ENCODE measurements around the gene CD109. TPM values are rescaled to one million over a fixed set of nuclear protein-coding genes. Genes with fewer than 3 reads are reported as not detected.
"Not testable (repeated sequence)": the region's sequence is repeated elsewhere in the genome, so short reads cannot be mapped to it uniquely, and the experiment has no call there.

CD109 gene
- polyA plus RNA-seq, 4 donors = 12.7 to 16.8 (median 14.8) TPM

DNA sequence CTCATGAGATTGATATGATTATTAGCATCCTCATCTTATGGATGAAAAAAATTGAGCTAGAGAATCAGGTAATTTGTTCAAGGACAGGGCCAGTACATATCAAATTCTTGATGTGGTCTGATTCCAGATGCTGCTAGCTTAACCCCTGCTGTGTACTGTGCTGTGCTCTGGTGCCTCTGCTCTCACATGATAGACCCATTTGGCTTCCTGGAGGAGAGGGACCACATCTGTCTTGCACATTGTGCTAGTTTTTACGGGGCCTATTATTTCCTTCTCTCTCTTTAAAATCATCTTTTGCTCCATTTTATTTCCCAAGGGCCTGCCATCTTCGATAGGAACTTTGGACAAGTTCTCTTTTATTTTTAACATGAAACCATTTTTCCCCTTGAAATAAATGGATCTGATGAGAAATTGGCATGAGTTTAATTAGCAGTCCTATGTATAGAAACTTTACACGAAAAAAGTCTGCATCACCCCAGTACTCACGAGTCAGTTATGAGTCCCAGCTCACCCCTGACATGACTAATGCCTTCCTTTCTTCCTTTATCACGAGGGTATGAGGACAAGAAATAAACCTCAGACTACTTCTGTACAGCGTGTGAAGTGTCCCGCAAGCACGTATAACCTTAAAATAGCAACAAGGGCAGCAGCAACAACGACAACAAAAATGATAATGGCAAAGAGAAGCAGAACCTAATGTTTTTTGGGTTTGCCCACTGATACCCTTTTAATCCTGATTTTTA is 26.5 kb downstream of the CD109 start:
- DNase-seq (ENCODE audit: low read depth in 4 of 4, low spot score in 3 of 4) = no peak

DNA sequence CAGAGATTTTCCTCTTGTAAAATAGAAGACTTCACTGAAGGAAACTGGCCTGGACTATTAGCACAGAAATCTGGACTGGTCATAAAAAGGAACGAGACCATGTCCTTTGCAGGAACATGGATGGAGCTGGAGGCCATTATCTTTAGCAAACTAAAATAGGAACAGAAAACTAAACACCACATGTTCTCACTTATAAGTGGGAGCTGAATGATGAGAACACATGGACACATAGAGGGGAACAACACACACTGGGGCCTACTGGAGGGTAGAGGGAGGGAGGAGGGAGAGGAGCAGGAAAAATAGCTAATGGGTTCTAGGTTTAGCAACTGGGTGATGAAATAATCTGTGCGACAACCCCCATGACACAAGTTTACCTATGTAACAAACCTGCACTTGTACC is 27.5 kb downstream of the CD109 start:
- DNase-seq (ENCODE audit: low read depth in 4 of 4, low spot score in 3 of 4) = not testable (repeated sequence)

DNA sequence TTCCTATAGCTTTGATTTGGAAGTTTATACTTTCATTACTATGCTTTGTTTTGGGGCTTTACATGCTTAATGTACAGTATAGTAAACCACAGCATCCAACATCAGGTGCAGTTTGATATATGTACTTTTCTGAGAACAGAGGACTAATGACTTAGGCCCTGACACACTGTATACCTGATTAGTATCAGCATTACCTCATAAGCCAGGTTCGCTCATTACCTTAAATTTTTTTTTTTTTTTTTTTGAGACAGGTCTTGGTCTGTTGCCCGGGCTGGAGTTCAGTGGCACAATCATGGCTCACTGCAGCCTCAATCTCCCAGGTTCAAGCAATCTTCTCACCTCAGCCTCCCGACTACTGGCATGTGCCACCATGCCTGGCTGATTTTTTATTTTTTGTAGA is 28.4 kb downstream of the CD109 start:
- DNase-seq (ENCODE audit: low read depth in 4 of 4, low spot score in 3 of 4) = no peak

DNA sequence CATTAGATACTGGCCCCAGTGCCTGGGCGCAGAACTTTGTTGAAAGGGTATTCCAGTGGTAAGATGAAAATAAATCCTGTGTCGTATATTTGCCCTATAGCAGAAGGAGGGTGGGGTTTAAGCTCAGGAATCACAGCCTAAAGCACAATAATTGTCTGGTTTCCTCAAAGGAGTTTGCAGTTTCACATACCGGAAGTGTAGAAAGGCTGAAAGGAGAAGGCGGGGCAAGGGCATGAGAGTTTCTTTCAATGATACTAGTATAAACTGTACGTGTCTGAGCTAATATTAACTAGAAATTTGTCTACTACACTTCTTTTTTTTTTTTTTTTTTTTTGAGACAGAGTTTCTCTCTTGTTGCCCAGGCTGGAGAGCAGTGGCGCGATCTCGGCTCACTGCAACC is 29.2 kb downstream of the CD109 start:
- DNase-seq (ENCODE audit: low read depth in 4 of 4, low spot score in 3 of 4) = peak in 1 of 4 donors; percentile 31

GRCh38 chr6:73727114-73727513 is 31.1 kb downstream of the CD109 start:
- DNase-seq (ENCODE audit: low read depth in 4 of 4, low spot score in 3 of 4) = no peak

- no peak for DNase-seq (ENCODE audit: low read depth in 4 of 4, low spot score in 3 of 4)
These were observed 32.7 kb downstream of the CD109 start for GRCh38 chr6:73728548-73729205.

DNA sequence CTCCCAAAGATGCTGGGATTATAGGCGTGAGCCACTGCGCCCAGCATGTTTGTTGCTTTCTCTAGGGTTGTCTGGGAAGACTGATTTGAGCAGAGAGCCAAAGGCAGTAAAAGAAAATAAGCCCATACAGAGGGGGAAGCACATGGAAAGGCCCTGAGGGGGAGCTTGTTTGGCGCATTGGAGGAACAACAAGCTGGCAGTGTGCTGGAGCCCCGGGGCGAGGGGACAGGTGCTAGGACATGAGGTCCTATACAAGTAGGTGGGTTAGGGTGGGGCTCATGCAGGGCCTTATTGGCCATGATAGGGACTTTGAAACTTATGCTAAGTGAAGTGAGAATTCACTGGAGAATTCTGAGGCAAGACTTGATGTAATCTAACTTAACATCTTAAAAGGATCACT is 35.3 kb downstream of the CD109 start:
- DNase-seq (ENCODE audit: low read depth in 4 of 4, low spot score in 3 of 4) = no peak

- DNase-seq (ENCODE audit: low read depth in 4 of 4, low spot score in 3 of 4) = peak; percentile 41 to 51 (median 45)
These were observed 37.1 kb downstream of the CD109 start for GRCh38 chr6:73732845-73733675.

DNA sequence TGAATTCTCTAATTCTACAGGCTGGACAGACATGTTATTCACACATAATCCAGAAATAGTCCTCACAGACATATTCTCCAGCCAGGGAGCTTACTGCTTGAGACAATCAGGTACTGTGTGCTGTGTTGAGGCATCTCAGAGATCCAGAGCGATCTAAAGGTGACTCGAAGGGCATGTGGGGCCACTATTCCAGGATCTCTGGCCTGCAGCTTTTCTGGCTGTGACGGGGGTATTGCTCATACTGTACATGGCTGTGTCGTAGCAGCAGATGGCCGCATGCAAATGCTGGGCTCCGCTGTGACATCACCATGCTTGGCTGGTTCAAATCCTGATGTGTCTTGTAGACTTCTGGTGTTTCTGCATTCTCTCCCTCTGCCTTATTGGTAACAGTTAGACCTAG is 37.8 kb downstream of the CD109 start:
- DNase-seq (ENCODE audit: low read depth in 4 of 4, low spot score in 3 of 4) = no peak

GRCh38 chr6:73734832-73735453 is 38.9 kb downstream of the CD109 start:
- DNase-seq (ENCODE audit: low read depth in 4 of 4, low spot score in 3 of 4) = no peak

DNA sequence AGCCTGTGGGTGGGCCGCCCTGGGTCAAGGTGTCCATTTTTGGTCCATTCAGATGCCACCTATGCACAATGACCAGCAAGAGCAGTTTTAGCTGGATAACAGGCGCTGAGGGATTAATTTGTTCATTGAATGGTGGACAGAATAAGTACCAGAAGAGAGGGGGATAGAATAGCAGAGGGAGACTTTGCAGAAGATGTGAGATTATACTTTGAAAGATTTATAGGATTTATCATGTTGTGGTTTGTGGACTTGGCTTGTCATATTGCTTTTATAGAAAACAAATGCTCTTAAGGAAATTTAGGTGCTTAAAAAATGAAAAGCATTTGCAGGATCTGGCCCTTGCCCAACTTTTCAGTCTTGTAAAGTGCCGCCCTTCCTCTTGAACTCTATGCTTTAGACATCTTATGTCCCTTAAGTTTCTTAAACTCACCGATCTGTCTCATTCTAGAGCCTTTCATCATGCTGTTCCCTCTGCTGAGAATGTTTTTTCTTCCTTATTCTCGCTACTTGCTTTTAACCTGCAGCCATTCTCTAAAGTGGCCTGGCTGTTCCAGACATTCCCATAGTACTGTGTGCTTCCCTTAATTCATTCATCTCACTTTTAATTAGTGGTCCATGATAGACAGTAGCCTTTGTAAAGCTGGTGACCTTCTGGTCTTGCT is 42.5 kb downstream of the CD109 start:
- DNase-seq (ENCODE audit: low read depth in 4 of 4, low spot score in 3 of 4) = no peak

GRCh38 chr6:73739096-73739495 is 43.1 kb downstream of the CD109 start:
- DNase-seq (ENCODE audit: low read depth in 4 of 4, low spot score in 3 of 4) = peak; percentile 54 to 75 (median 58)

DNA sequence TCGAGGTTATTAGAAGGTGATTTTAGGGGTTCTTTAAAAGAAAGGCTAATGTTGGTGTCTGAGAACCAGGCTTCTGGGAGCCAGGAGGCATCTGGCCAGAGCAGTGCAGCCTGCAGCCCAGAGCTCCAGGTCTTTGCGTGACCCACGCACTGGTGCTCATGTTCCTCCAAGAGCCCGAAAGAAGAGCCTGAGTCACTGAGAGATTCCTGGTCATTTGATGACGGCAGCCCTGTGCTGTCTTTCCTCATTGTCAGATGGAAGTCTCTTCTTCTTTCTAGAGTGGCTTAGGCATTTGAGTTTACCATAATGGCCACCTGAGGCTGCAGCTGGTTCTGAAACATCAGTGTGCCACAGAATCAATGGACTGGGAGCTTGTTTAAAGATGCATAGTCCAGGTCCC is 46.4 kb downstream of the CD109 start:
- no peak for DNase-seq (ENCODE audit: low read depth in 4 of 4, low spot score in 3 of 4)

DNA sequence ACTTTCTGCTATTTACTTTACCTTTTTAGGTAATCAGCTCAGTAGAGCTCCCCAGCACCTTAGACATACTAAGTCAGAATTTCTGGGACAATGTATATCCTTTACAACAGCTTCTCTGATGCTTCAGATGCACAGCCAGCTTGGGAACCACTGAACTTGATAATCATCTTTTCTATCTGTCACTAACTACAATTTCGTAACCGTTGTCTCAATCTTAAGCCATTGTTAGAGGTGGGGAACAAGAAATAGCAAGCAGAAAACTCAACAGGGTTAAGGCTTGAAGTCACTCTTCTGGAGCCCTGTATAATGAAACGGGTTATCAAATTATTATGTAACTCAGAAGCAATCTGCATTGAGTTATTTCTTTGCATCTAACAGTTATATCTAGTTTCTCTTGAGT is 47.1 kb downstream of the CD109 start:
- DNase-seq (ENCODE audit: low read depth in 4 of 4, low spot score in 3 of 4) = no peak

DNA sequence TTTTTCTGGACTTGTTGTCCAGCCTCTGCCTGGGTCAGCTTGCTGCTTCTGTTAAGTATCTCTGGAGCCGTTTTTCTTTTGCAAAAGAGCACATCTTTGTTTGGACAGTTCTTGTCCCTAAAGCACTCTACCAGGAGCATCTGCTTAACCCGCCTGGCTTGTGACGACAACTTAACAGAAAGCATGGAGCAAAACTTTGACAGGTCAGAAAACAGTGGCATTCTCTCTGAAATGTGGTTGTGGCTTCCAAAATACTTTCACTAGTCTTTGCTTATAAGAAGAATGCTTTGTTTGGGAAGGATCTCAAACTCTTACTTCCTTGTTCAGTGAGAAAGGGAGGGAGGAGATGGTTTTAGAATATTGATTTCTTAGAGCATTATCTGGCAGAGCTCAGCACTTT is 47.6 kb downstream of the CD109 start:
- no peak for DNase-seq (ENCODE audit: low read depth in 4 of 4, low spot score in 3 of 4)

- DNase-seq (ENCODE audit: low read depth in 4 of 4, low spot score in 3 of 4) = no peak
These were observed 50.8 kb downstream of the CD109 start for GRCh38 chr6:73746787-73747186.

- no peak for DNase-seq (ENCODE audit: low read depth in 4 of 4, low spot score in 3 of 4)
These were observed 51.3 kb downstream of the CD109 start for GRCh38 chr6:73747289-73747688.

- no peak for DNase-seq (ENCODE audit: low read depth in 4 of 4, low spot score in 3 of 4)
These were observed 56.9 kb downstream of the CD109 start for GRCh38 chr6:73752943-73753342.

DNA sequence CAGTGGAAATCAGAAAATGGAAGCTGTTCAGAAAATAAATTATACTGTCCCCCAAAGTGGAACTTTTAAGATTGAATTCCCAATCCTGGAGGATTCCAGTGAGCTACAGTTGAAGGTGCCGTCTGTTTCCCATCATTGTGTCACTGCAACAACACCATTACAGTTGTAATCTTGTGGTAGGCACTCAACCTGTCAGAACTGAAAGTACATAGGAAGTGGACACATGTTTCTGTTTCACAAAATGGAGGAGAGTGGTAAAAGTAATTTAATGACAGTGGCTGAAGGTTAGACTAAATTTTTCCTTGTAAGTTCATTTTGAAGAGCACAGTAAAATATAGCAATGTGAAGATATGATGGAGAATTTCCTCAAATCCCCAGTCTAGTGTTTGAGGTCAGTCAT is 70.0 kb downstream of the CD109 start:
- no peak for DNase-seq (ENCODE audit: low read depth in 4 of 4, low spot score in 3 of 4)

DNA sequence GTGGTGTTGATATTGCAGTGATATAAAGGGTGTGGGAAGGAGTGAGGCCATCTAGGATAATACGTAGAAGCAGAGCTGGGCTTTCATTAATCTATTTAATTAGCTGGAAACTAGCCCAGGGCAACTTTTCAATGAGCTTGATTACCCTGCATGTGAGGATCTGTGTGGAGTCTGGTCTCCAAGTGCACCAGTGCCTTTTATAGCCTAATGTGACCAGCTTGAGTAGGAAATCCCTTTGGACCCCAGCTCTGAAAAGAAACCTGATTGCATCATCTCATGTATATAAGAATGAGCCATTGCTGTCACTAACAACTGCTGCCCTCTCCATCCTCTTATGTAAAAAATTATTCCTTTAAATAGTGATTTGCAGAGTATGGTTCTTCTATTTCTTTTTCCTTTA is 72.6 kb downstream of the CD109 start:
- no peak for DNase-seq (ENCODE audit: low read depth in 4 of 4, low spot score in 3 of 4)

GRCh38 chr6:73769976-73770375 is 74.0 kb downstream of the CD109 start:
- no peak for DNase-seq (ENCODE audit: low read depth in 4 of 4, low spot score in 3 of 4)

Measured in right renal pelvis (tissue), 4 donors.